Measurements from ENCODE around the gene PRRC2A. TPM values are rescaled to one million over a fixed set of nuclear protein-coding genes. Genes with fewer than 3 reads are reported as not detected.

PRRC2A gene
- total and polyA plus RNA-seq, 2 experiments from 2014 or later, result 42.5 to 46.0 TPM

DNA sequence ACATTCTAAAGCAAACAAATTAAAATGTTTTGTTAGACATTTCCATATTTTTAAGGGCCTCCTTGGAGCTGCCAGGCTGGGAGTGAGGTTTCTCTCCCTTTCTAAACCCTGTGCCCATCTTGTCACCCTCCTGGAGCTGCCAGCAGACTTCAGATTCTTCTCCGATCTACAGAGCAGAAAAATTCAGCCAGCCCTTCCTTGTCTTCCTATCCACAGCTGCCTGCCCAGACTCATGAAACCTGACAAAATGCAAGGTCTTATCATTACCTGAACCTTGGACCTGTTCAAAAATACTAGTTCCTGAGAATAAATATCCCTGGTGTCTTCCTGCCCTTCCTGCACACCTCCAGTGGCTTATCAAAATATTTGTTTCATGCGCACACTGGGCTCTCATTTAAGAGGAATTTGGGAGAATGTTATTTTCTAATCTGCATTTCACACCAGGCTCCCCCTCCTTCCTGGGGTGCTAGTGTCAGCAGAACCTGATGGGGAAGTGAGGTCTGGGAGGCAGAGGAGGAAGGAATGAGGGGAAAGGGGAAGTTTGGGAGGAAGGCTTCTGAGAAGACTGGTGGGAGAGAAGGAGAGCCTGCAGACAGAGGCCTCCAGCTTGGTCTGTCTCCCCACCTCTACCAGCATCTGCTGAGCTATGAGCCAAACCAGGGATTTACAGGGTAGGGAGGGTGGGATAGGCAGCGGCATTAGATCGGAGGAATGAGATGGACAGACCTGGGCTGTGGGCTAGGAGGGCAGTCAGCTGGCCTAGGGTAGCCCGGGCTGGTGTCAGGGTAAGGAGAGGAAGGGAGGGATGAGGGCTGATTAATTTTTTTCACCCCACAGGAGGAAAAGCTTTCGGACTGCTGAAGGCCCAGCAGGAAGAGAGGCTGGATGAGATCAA, 5.6 kb upstream of the PRRC2A start, which contains the start of gene AIF1:
TSS of gene AIF1 (plus strand) at position 551 of the 895 bp plus-strand sequence. CDS start at position 647, 96 bp downstream.
- in situ Hi-C loops (cut with MboI), result no loop called here
- H3K27me3 ChIP-seq (replicated peaks; ENCODE audit: insufficient read depth), result no peaks in the 10 kb centered on the region
- H3K9ac ChIP-seq, result no peak within 1 kb of the TSS
- no peaks in the 10 kb centered on the region for H3K4me1 ChIP-seq (ENCODE audit: insufficient read depth)
- no peaks in the 10 kb centered on the region for H3K9me2 ChIP-seq (ENCODE audit: insufficient read depth)
- 59 to 68% methylated on average over 6 of the region's 6 CpGs for WGBS, 2 experiments (ENCODE audit: low coverage in 1 of 2, low lambda C conversion rate in 2 of 2, missing lambda C conversion rate in 2 of 2)
- H3K27ac ChIP-seq, result no peak within 1 kb of the TSS
- peaks cover 10% of the 10 kb centered on the region for H3F3A ChIP-seq (ENCODE audit: insufficient read depth)
- H4K20me1 ChIP-seq (ENCODE audit: insufficient read depth), result no peaks in the 10 kb centered on the region
- no peaks in the 10 kb centered on the region for H3K9me3 ChIP-seq (ENCODE audit: low read depth)
- H3K4me2 ChIP-seq (ENCODE audit: unreplicated experiment), result no peak within 1 kb of the TSS
- H2AFZ ChIP-seq, result no peak within 1 kb of the TSS
- H3K79me2 ChIP-seq (ENCODE audit: insufficient read depth), result no peaks in the 10 kb centered on the region
- H3K36me3 ChIP-seq (ENCODE audit: low read depth), result no peaks in the 10 kb centered on the region
- DNase-seq, result no peak
- no peak for TF ChIP-seq EZH2 (IDR thresholded peaks at IDR 0.05; ENCODE audit: insufficient read depth, poor library complexity, severe bottlenecking)
- no peak for TF ChIP-seq EZH2phosphoT487 (IDR thresholded peaks at IDR 0.05; ENCODE audit: insufficient read depth, low read depth)
- no peak within 1 kb of the TSS for H3K4me3 ChIP-seq

- Histone ChIP-seq H3K9ac (no peak overlapping the region), H3K27me3 (replicated peaks; ENCODE audit: insufficient read depth) (no peaks in the 10 kb centered on the region), H2AFZ (no peak overlapping the region), H3K9me3 (ENCODE audit: low read depth) (no peaks in the 10 kb centered on the region), H3K4me1 (ENCODE audit: insufficient read depth) (no peaks in the 10 kb centered on the region), H3K4me3 (no peak overlapping the region), H3F3A (ENCODE audit: insufficient read depth) (peaks cover 10% of the 10 kb centered on the region), H3K27ac (no peak overlapping the region), H3K79me2 (ENCODE audit: insufficient read depth) (peaks cover 2% of the 10 kb centered on the region), H3K36me3 (ENCODE audit: low read depth) (no peaks in the 10 kb centered on the region), H3K9me2 (ENCODE audit: insufficient read depth) (no peaks in the 10 kb centered on the region), H4K20me1 (ENCODE audit: insufficient read depth) (no peaks in the 10 kb centered on the region), H3K4me2 (ENCODE audit: unreplicated experiment) (no peak overlapping the region)
- no peak for TF ChIP-seq EZH2 (IDR thresholded peaks at IDR 0.05; ENCODE audit: insufficient read depth, poor library complexity, severe bottlenecking)
- in situ Hi-C loops (cut with MboI), result no loop called here
- no peak for DNase-seq
- 54 to 58% methylated on average over 7 of the region's 7 CpGs for WGBS, 2 experiments (ENCODE audit: low coverage in 1 of 2, low lambda C conversion rate in 2 of 2, missing lambda C conversion rate in 2 of 2)
These were observed 4.8 kb upstream of the PRRC2A start for GRCh38 chr6:31615748-31616147.

- TF ChIP-seq EZH2 (IDR thresholded peaks at IDR 0.05; ENCODE audit: insufficient read depth, poor library complexity, severe bottlenecking) (no peak), EZH2phosphoT487 (IDR thresholded peaks at IDR 0.05; ENCODE audit: insufficient read depth, low read depth) (no peak)
- Histone ChIP-seq H3K27me3 (replicated peaks; ENCODE audit: insufficient read depth) (no peaks in the 10 kb centered on the region), H3K4me2 (ENCODE audit: unreplicated experiment) (no peak overlapping the region), H3K4me1 (ENCODE audit: insufficient read depth) (0 out of 2 replicates have a peak, but pooled peaks cover 4% of the 10 kb centered on the region), H3K9me3 (ENCODE audit: low read depth) (no peaks in the 10 kb centered on the region), H3K27ac (no peak overlapping the region), H3K4me3 (no peak overlapping the region), H2AFZ (no peak overlapping the region), H3K9ac (no peak overlapping the region), H3F3A (ENCODE audit: insufficient read depth) (peaks cover 19% of the 10 kb centered on the region), H4K20me1 (ENCODE audit: insufficient read depth) (no peaks in the 10 kb centered on the region), H3K36me3 (ENCODE audit: low read depth) (no peaks in the 10 kb centered on the region), H3K79me2 (ENCODE audit: insufficient read depth) (peaks cover 15% of the 10 kb centered on the region), H3K9me2 (ENCODE audit: insufficient read depth) (no peaks in the 10 kb centered on the region)
- 73 to 75% methylated on average over 2 of the region's 2 CpGs for WGBS, 2 experiments (ENCODE audit: low coverage in 1 of 2, low lambda C conversion rate in 2 of 2, missing lambda C conversion rate in 2 of 2)
- no peak for DNase-seq
- in situ Hi-C loops (cut with MboI), result no loop called here
These were observed 3.5 kb upstream of the PRRC2A start for GRCh38 chr6:31617010-31617409.

GRCh38 chr6:31619805-31620585, 520 bp upstream of the PRRC2A start:
- H3K4me2 ChIP-seq (ENCODE audit: unreplicated experiment), result peak overlapping the region; percentile 99
- no peaks in the 10 kb centered on the region for H3K9me2 ChIP-seq (ENCODE audit: insufficient read depth)
- H3K9ac ChIP-seq, result peak overlapping the region; percentile 99
- peaks cover 20% of the 10 kb centered on the region for H3F3A ChIP-seq (ENCODE audit: insufficient read depth)
- no peaks in the 10 kb centered on the region for H3K27me3 ChIP-seq (replicated peaks; ENCODE audit: insufficient read depth)
- peak overlapping the region; percentile 95 for H3K4me3 ChIP-seq
- peaks cover 7% of the 10 kb centered on the region; the same call in 1 of the 2 replicates for H4K20me1 ChIP-seq (ENCODE audit: insufficient read depth)
- H3K79me2 ChIP-seq (ENCODE audit: insufficient read depth), result peaks cover 45% of the 10 kb centered on the region
- peak; percentile 100 for DNase-seq
- no peaks in the 10 kb centered on the region for H3K9me3 ChIP-seq (ENCODE audit: low read depth)
- TF ChIP-seq EZH2phosphoT487 (IDR thresholded peaks at IDR 0.05; ENCODE audit: insufficient read depth, low read depth) (no peak), EZH2 (IDR thresholded peaks at IDR 0.05; ENCODE audit: insufficient read depth, poor library complexity, severe bottlenecking) (no peak)
- peak overlapping the region; percentile 78 for H2AFZ ChIP-seq
- 0 out of 2 replicates have a peak, but pooled peaks cover 14% of the 10 kb centered on the region for H3K4me1 ChIP-seq (ENCODE audit: insufficient read depth)
- peaks cover 20% of the 10 kb centered on the region for H3K36me3 ChIP-seq (ENCODE audit: low read depth)
- in situ Hi-C loops (cut with MboI), result no loop called here
- H3K27ac ChIP-seq, result peak overlapping the region; percentile 97
- 0 to 1% methylated on average over 34 to 50 of the region's 50 CpGs for WGBS, 2 experiments (ENCODE audit: low coverage in 1 of 2, low lambda C conversion rate in 2 of 2, missing lambda C conversion rate in 2 of 2)
